NCI-H345 (cell line): ENCODE data around the gene XYLT1.
A peak's percentile ranks its signal among the peaks of the same experiment; 100 is the strongest.
"Not testable (repeated sequence)": the region's sequence is repeated elsewhere in the genome, so short reads cannot be mapped to it uniquely, and the experiment has no call there.

Source experiments
- DNase-seq: peaks from one replicate; lab custom pipeline; 2025; lab: John Stamatoyannopoulos, UW

The XYLT1 gene

GRCh38 chr16:17491140-17491662 lies 20.4 kb upstream of the XYLT1 start:
- no peak for DNase-seq

- no peak for DNase-seq
Observed at GRCh38 chr16:17488506-17488905, 17.7 kb upstream of the XYLT1 start.

- DNase-seq = no peak
Observed at GRCh38 chr16:17483351-17483750, 12.6 kb upstream of the XYLT1 start.

- DNase-seq = not testable (repeated sequence)
Observed at GRCh38 chr16:17482341-17482740, 11.6 kb upstream of the XYLT1 start.

- DNase-seq = no peak
Observed at GRCh38 chr16:17481736-17482135, 11.0 kb upstream of the XYLT1 start.

GRCh38 chr16:17477260-17477545 lies 6.4 kb upstream of the XYLT1 start:
- not testable (repeated sequence) for DNase-seq

GRCh38 chr16:17476414-17477259 lies 5.9 kb upstream of the XYLT1 start:
- DNase-seq = peak; percentile 82

- DNase-seq = no peak
Observed at GRCh38 chr16:17475104-17475503, 4.3 kb upstream of the XYLT1 start.

GRCh38 chr16:17474572-17474971 lies 3.8 kb upstream of the XYLT1 start:
- no peak for DNase-seq

GRCh38 chr16:17474037-17474436 lies 3.3 kb upstream of the XYLT1 start:
- DNase-seq = no peak

GRCh38 chr16:17471719-17472461 lies 1.1 kb upstream of the XYLT1 start:
- no peak for DNase-seq

- peak; percentile 29 for DNase-seq
Observed at GRCh38 chr16:17470182-17470907, 415 bp downstream of the XYLT1 start.

- DNase-seq = peak; percentile 29
Observed at GRCh38 chr16:17469741-17470181, 999 bp downstream of the XYLT1 start.

- DNase-seq = no peak
Observed at GRCh38 chr16:17469011-17469740, 1.6 kb downstream of the XYLT1 start.

- DNase-seq = no peak
Observed at GRCh38 chr16:17468611-17469010, 2.1 kb downstream of the XYLT1 start.

- peak; percentile 57 for DNase-seq
Observed at GRCh38 chr16:17467923-17468540, 2.7 kb downstream of the XYLT1 start.

- DNase-seq = no peak
Observed at GRCh38 chr16:17466876-17467275, 3.9 kb downstream of the XYLT1 start.

- no peak for DNase-seq
Observed at GRCh38 chr16:17465460-17465859, 5.3 kb downstream of the XYLT1 start.

GRCh38 chr16:17463335-17463734 lies 7.4 kb downstream of the XYLT1 start:
- DNase-seq = no peak

GRCh38 chr16:17461951-17462729 lies 8.6 kb downstream of the XYLT1 start:
- no peak for DNase-seq

- DNase-seq = no peak
Observed at GRCh38 chr16:17460890-17461289, 9.9 kb downstream of the XYLT1 start.
